Stomach (tissue), 9 donors: ENCODE results near the gene ZDHHC7. TPM values are rescaled to one million over a fixed set of nuclear protein-coding genes. Genes with fewer than 3 reads are reported as not detected.

Source experiments
- DNase-seq, 2 donors: peaks; one replicate each; pipeline versions ENCODE4 v3.0.0 to v3.0.0-alpha.2; 2013 to 2019
- H3K27ac ChIP-seq, 5 donors: fragments of 200-600 bp in 4 of 5; sonication (generic) in 4 of 5; one replicate each; pipeline ENCODE4 v1.5.1; 2013 to 2019; ENCODE audit warnings: mild to moderate bottlenecking in 1 of 5, moderate library complexity in 1 of 5
- H3K27me3 ChIP-seq, 3 donors: fragments of 200-600 bp; sonication (generic); one replicate each; pipeline ENCODE4 v1.5.1; 2017 to 2019; ENCODE audit warnings: mixed run types in 1 of 3
- H3K36me3 ChIP-seq, 4 donors: fragments of 200-600 bp; sonication (generic); 1 replicate in 3 of 4; 2 replicates in 1 of 4; pipeline ENCODE4 v1.5.1; 2016 to 2019
- H3K4me1 ChIP-seq, 4 donors: fragments of 200-600 bp; sonication (generic); one replicate each; pipeline ENCODE4 v1.5.1; 2016 to 2019
- H3K4me3 ChIP-seq, 4 donors: fragments of 200-600 bp; sonication (generic) in 3 of 4; one replicate each; pipeline ENCODE4 v1.5.1; 2016 to 2019; ENCODE audit warnings: mild to moderate bottlenecking in 1 of 4
- H3K9me3 ChIP-seq, 4 donors: fragments of 200-600 bp; sonication (generic); one replicate each; pipeline ENCODE4 v1.5.1; 2016 to 2019
- EP300 ChIP-seq: sonication (generic); formaldehyde crosslinking; IDR thresholded peaks from one replicate; pipeline ENCODE4 v1.6.1; 2017; ENCODE audit warnings: antibody characterized with exemption
- POLR2A ChIP-seq, 4 donors: fragments of 450-650 bp; IDR thresholded peaks; one replicate each; pipeline ENCODE4 v1.6.1; 2016; ENCODE audit warnings: antibody characterized with exemption in 4 of 4, control low read depth in 2 of 4, mild to moderate bottlenecking in 1 of 4, moderate library complexity in 1 of 4
- POLR2AphosphoS5 ChIP-seq, 3 donors: sonication (generic); formaldehyde crosslinking; IDR thresholded peaks; one replicate each; pipeline ENCODE4 v1.6.1; 2016; ENCODE audit warnings: antibody characterized with exemption in 3 of 3
- WGBS, 5 donors: extraction: QIAGEN DNeasy Blood & Tissue Kit in 3 of 5; methylation state at CpG; one replicate each; pipeline versions ENCODE4 v1.1.5 to v1.1.7; 2013 to 2018; 5-methylcytosine and 5-hydroxymethylcytosine counted together
- intact Hi-C: fragments of 100-400 bp; cut with DNase I; formaldehyde crosslinking; loops from one replicate; pipeline ENCODE4 v1.15.1; 2023; ENCODE audit warnings: low total_unique reads
- polyA plus RNA-seq, 3 donors: library from polyadenylated mRNA; stranded (reverse); fragments of 200-250 nt; gene quantifications; one replicate each; pipeline ENCODE4 v1.2.3, GENCODE V29; 2013
- total RNA-seq, 5 donors: library from RNA; depleted of rRNA; stranded (reverse); fragments of >200 nt; gene quantifications; one replicate each; pipeline versions ENCODE4 v1.1.0 to v1.2.3, GENCODE V29; 2014 to 2016
- TF ChIP-seq, protein P1 (sequence below), 7 experiments: fragments of 450-650 bp in 4 of 7; fragments of 200-600 bp in 3 of 7; sonication (generic) in 3 of 7; IDR thresholded peaks; one replicate each; pipeline ENCODE4 v1.5.1; 2016 to 2019; ENCODE audit warnings: antibody characterized with exemption in 7 of 7, control low read depth in 2 of 7, mild to moderate bottlenecking in 1 of 7
- donor health status: healthy with polysubstance abuse.
- donor health status: Bipolar disorder and iron deficiency.
- donor health status: healthy.

ZDHHC7 gene
- total and polyA plus RNA-seq, 8 donors, result 15.0 to 358 (median 56.2) TPM

GRCh38 chr16:84927621-84928591 lies 83.4 kb downstream of the ZDHHC7 start:
- Histone ChIP-seq H3K27ac (peak overlapping the region; percentile 15 to 59 (median 55)), H3K9me3 (no peaks in the 10 kb centered on the region), H3K4me3 (no peak overlapping the region), H3K27me3 (no peaks in the 10 kb centered on the region), H3K36me3 (no peaks in the 10 kb centered on the region), H3K4me1 (peaks cover 18 to 51% (median 37%) of the 10 kb centered on the region in 4 donors)
- DNase-seq, result no peak
- TF ChIP-seq, protein P1, sequence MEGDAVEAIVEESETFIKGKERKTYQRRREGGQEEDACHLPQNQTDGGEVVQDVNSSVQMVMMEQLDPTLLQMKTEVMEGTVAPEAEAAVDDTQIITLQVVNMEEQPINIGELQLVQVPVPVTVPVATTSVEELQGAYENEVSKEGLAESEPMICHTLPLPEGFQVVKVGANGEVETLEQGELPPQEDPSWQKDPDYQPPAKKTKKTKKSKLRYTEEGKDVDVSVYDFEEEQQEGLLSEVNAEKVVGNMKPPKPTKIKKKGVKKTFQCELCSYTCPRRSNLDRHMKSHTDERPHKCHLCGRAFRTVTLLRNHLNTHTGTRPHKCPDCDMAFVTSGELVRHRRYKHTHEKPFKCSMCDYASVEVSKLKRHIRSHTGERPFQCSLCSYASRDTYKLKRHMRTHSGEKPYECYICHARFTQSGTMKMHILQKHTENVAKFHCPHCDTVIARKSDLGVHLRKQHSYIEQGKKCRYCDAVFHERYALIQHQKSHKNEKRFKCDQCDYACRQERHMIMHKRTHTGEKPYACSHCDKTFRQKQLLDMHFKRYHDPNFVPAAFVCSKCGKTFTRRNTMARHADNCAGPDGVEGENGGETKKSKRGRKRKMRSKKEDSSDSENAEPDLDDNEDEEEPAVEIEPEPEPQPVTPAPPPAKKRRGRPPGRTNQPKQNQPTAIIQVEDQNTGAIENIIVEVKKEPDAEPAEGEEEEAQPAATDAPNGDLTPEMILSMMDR (IDR thresholded peaks at IDR 0.05), result no peak
- TF ChIP-seq POLR2A (IDR thresholded peaks at IDR 0.05), result no peak
- no peak for TF ChIP-seq POLR2AphosphoS5 (IDR thresholded peaks at IDR 0.05)
- TF ChIP-seq EP300, result no peak
- intact Hi-C loops, result no loop called here
- WGBS, 5 donors, result 67 to 85% (median 77%) methylated on average over 30 to 34 of the region's 34 CpGs

- no peaks in the 10 kb centered on the region for H3K36me3 ChIP-seq
- no peak for DNase-seq
- no peaks in the 10 kb centered on the region for H3K27me3 ChIP-seq
- intact Hi-C loops, result no loop called here
- H3K27ac ChIP-seq, result no peak overlapping the region
- 42 to 88% (median 48%) methylated on average over 7 of the region's 7 CpGs for WGBS, 5 donors
- TF ChIP-seq POLR2A (IDR thresholded peaks at IDR 0.05) (no peak), POLR2AphosphoS5 (IDR thresholded peaks at IDR 0.05) (no peak), EP300 (no peak)
- TF ChIP-seq, protein P1 (IDR thresholded peaks at IDR 0.05), result no peak
- H3K9me3 ChIP-seq, result no peaks in the 10 kb centered on the region
- peaks cover 27 to 61% (median 45%) of the 10 kb centered on the region in 4 donors for H3K4me1 ChIP-seq
- H3K4me3 ChIP-seq, result no peak overlapping the region
Measured at GRCh38 chr16:84926462-84926861, 84.9 kb downstream of the ZDHHC7 start.

DNA sequence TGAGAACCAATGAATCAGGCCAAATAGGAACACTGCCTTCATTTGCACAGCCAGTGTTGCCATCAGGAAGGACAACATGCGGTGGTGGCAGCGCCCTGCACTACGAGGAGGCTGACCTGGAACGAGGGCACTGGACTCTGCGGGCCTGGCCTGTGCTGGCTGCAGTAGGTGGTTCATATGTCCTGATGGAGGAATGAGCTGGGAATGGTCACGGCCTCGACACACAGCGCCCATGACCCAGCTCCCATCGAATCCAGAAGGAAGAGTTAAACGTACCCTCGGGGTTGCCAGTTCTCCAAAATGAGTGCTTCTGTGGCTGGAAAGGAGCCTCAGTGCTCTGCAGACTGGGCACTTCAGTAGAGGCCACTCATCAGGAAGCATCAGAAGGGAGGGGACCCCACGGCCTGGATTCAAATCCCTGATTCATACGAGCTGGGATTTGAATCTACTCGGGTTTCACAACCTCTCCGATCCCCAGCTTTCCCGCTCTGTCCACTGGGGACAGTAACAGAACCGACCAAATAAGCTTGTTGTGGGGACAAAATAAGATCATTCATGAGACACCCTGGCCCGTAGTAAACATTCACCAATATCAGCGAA lies 85.5 kb downstream of the ZDHHC7 start:
- Histone ChIP-seq H3K36me3 (no peaks in the 10 kb centered on the region), H3K9me3 (no peaks in the 10 kb centered on the region), H3K27ac (no peak overlapping the region), H3K4me3 (no peak overlapping the region), H3K4me1 (peaks cover 27 to 61% (median 45%) of the 10 kb centered on the region in 4 donors), H3K27me3 (no peaks in the 10 kb centered on the region)
- intact Hi-C loops, result no loop called here
- 69 to 91% (median 88%) methylated on average over 11 to 19 of the region's 19 CpGs for WGBS, 5 donors
- no peak for DNase-seq
- TF ChIP-seq EP300 (no peak), POLR2AphosphoS5 (IDR thresholded peaks at IDR 0.05) (no peak), POLR2A (IDR thresholded peaks at IDR 0.05) (no peak)
- TF ChIP-seq, protein P1 (IDR thresholded peaks at IDR 0.05), result no peak

DNA sequence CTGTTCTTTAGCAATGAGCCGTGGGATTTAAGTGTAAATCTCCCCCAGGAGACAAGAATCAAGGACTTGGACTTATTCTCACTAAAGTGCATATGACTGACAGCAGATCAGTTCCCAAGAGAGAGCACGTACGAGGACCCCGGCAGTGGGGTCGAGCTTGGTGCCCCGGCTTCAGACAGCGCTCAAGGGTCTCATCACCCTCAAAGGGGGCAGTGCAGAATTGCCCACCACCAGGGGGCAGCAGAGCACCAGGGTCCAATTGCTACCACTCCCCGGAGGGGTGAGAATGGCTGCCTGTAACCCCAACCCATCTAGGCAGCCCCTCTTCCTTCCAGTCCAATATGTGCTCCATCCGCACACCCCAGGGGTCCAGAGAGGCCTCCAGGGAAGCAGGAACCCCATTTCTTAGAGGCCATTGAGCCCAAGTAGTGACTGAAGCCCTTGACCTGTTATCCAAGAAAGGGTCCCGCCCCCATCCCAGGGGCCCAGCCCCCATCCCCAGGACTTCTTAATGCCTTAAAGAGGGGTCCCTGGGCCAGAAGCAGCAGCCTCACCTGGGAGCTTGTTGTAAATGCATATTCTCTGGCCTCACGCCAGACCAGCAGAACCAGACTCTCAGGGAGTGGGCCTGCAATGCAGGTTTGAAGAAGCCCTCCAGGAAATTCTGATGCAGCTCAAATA lies 86.1 kb downstream of the ZDHHC7 start:
- peak overlapping the region in 1 of 5 donors; percentile 79 for H3K27ac ChIP-seq
- H3K27me3 ChIP-seq, result no peaks in the 10 kb centered on the region
- no peaks in the 10 kb centered on the region for H3K36me3 ChIP-seq
- H3K4me3 ChIP-seq, result no peak overlapping the region
- 64 to 75% (median 70%) methylated on average over 11 of the region's 11 CpGs for WGBS, 5 donors
- peaks cover 27 to 61% (median 45%) of the 10 kb centered on the region in 4 donors for H3K4me1 ChIP-seq
- TF ChIP-seq, protein P1 (IDR thresholded peaks at IDR 0.05), result peak in 5 of 7 experiments; percentile 64 to 87 (median 83)
- TF ChIP-seq POLR2A (IDR thresholded peaks at IDR 0.05), result no peak
- TF ChIP-seq EP300, result no peak
- no peak for TF ChIP-seq POLR2AphosphoS5 (IDR thresholded peaks at IDR 0.05)
- H3K9me3 ChIP-seq, result no peaks in the 10 kb centered on the region
- DNase-seq, result peak; percentile 52 to 72
- intact Hi-C loops, result no loop called here
